Caco-2 (cell line): Measurements from ENCODE around the gene AOPEP. TPM values are rescaled to one million over a fixed set of nuclear protein-coding genes. Genes with fewer than 3 reads are reported as not detected.

Experiments
- BruUV-seq: library from RNA; stranded (reverse); fragments of 400-500 nt; replicated peaks from 2 replicates; lab custom pipeline; 2021; lab: Mats Ljungman, UMichigan
- CTCF ChIA-PET: fragments of 300-600 bp; sonication (Branson Sonifier 250); formaldehyde crosslinking; loops from one replicate; lab custom pipeline; 2022; ENCODE audit warnings: antibody characterized with exemption; lab: Charles Lee
- POLR2A ChIA-PET: fragments of 300-600 bp; sonication (Branson Sonifier 250); formaldehyde crosslinking; loops from one replicate; lab custom pipeline; 2022; ENCODE audit warnings: antibody characterized with exemption; lab: Charles Lee
- DNase-seq, 2 experiments: peaks; one replicate each; pipeline versions ENCODE4 v3.0.0 to v3.0.0-alpha.2; 2020 to 2022
- H3K27me3 ChIP-seq: replicated peaks from 2 replicates; pipeline ENCODE4 v1.6.0; 2011; ENCODE audit warnings: low read length; ENCODE audit not compliant: control insufficient read depth, insufficient read depth
- H3K36me3 ChIP-seq: 2 replicates; pipeline ENCODE4 v1.5.1; 2011; ENCODE audit warnings: low read length; ENCODE audit not compliant: control insufficient read depth, insufficient read depth
- H3K4me1 ChIP-seq: fragments of 250-450 bp; sonication (Bioruptor Pico); 2 replicates; pipeline ENCODE4 v1.5.1; 2020; ENCODE audit warnings: mild to moderate bottlenecking
- H3K4me3 ChIP-seq: 2 replicates; pipeline ENCODE4 v1.5.1; 2011; ENCODE audit warnings: low read depth, mild to moderate bottlenecking, control low read depth, low read length
- H3K9me3 ChIP-seq: fragments of 250-450 bp; sonication (Bioruptor Pico); 2 replicates; pipeline ENCODE4 v1.5.1; 2020; ENCODE audit warnings: mild to moderate bottlenecking, moderate library complexity
- H3K27ac Mint-ChIP-seq: one replicate; pipeline ENCODE4 v1.8.0; 2022; ENCODE audit warnings: mixed read lengths; ENCODE audit not compliant: unreplicated experiment
- H3K27me3 Mint-ChIP-seq: one replicate; pipeline ENCODE4 v1.8.0; 2022; ENCODE audit warnings: mixed read lengths; ENCODE audit not compliant: insufficient read depth, unreplicated experiment
- H3K36me3 Mint-ChIP-seq: one replicate; pipeline ENCODE4 v1.8.0; 2022; ENCODE audit warnings: mild to moderate bottlenecking, mixed read lengths; ENCODE audit not compliant: insufficient read depth, unreplicated experiment
- H3K4me1 Mint-ChIP-seq: one replicate; pipeline ENCODE4 v1.8.0; 2022; ENCODE audit warnings: low read depth, mixed read lengths; ENCODE audit not compliant: unreplicated experiment
- H3K4me3 Mint-ChIP-seq: one replicate; pipeline ENCODE4 v1.8.0; 2022; ENCODE audit warnings: mild to moderate bottlenecking, moderate library complexity, mixed read lengths; ENCODE audit not compliant: unreplicated experiment
- H3K9me3 Mint-ChIP-seq: one replicate; pipeline ENCODE4 v1.8.0; 2022; ENCODE audit warnings: mixed read lengths; ENCODE audit not compliant: unreplicated experiment
- intact Hi-C: fragments of 100-400 bp; cut with micrococcal nuclease; formaldehyde crosslinking; loops from one replicate; pipeline ENCODE4 v1.10.0; 2022; ENCODE audit not compliant: unreplicated experiment
- total RNA-seq: library from RNA; stranded (reverse); gene quantifications from 2 replicates; pipeline ENCODE4 v1.2.3, GENCODE V29; 2022
- TF ChIP-seq, protein P1 (sequence below), 2 experiments: fragments of 200-600 bp in 1 of 2; IDR thresholded peaks; 1 replicate in 1 of 2; 2 replicates in 1 of 2; pipeline versions ENCODE4 v1.5.1 to v1.8.0; 2011 to 2022; ENCODE audit warnings: antibody characterized with exemption in 1 of 2, control low read depth in 1 of 2, inconsistent platforms in 1 of 2, low read depth in 1 of 2, low read length in 1 of 2, mild to moderate bottlenecking in 1 of 2, moderate library complexity in 1 of 2; ENCODE audit not compliant: insufficient read depth in 1 of 2, severe bottlenecking in 1 of 2, unreplicated experiment in 1 of 2

The AOPEP gene
- total RNA-seq, 1 experiment from 2014 or later: 63.3 TPM

DNA sequence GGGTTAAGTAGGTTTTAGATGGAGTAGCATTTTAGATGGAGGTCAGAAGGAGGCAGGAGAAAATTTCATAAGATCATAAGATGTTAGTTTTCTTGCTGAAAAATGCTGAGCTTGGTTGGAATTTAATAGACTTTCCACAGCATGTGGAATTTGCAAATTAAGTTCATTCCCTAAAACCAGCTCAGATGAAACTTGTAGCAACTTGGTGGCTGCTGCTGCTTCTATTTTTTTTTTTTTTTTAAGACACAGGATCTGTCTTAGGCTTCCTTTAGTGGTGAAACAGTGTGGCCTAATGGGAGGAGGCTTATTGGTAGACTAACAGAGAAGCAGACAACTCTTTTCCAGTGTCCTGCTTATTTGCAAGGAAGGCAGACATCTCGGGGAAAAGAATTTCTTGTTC, 154.5 kb downstream of the AOPEP start:
- no peaks in the 10 kb centered on the region for H3K9me3 ChIP-seq
- H3K4me1 ChIP-seq: peaks cover 10% of the 10 kb centered on the region
- no peaks in the 10 kb centered on the region for H3K9me3 Mint-ChIP-seq
- TF ChIP-seq, protein P1, sequence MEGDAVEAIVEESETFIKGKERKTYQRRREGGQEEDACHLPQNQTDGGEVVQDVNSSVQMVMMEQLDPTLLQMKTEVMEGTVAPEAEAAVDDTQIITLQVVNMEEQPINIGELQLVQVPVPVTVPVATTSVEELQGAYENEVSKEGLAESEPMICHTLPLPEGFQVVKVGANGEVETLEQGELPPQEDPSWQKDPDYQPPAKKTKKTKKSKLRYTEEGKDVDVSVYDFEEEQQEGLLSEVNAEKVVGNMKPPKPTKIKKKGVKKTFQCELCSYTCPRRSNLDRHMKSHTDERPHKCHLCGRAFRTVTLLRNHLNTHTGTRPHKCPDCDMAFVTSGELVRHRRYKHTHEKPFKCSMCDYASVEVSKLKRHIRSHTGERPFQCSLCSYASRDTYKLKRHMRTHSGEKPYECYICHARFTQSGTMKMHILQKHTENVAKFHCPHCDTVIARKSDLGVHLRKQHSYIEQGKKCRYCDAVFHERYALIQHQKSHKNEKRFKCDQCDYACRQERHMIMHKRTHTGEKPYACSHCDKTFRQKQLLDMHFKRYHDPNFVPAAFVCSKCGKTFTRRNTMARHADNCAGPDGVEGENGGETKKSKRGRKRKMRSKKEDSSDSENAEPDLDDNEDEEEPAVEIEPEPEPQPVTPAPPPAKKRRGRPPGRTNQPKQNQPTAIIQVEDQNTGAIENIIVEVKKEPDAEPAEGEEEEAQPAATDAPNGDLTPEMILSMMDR (IDR thresholded peaks at IDR 0.05; ENCODE audit: insufficient read depth in 1 of 2, low read depth in 1 of 2, low read length in 1 of 2, severe bottlenecking in 1 of 2, unreplicated experiment in 1 of 2): no peak
- no peaks in the 10 kb centered on the region for H3K36me3 Mint-ChIP-seq
- no peak overlapping the region for H3K27ac Mint-ChIP-seq
- no peaks in the 10 kb centered on the region for H3K27me3 Mint-ChIP-seq
- ChIA-PET POLR2A (no interaction called here), CTCF (interaction anchor here (0.6 kb wide), 1 partner anchor 1727 kb away, joined by 3 read pairs; no protein-coding TSS in a partner anchor)
- no peaks in the 10 kb centered on the region for H3K27me3 ChIP-seq
- intact Hi-C loops: no loop called here
- no peak for DNase-seq
- H3K4me3 ChIP-seq: no peak overlapping the region
- H3K4me1 Mint-ChIP-seq: peaks cover 8% of the 10 kb centered on the region
- H3K4me3 Mint-ChIP-seq: no peak overlapping the region
- BruUV-seq: no TSS peak
- H3K36me3 ChIP-seq: no peaks in the 10 kb centered on the region

DNA sequence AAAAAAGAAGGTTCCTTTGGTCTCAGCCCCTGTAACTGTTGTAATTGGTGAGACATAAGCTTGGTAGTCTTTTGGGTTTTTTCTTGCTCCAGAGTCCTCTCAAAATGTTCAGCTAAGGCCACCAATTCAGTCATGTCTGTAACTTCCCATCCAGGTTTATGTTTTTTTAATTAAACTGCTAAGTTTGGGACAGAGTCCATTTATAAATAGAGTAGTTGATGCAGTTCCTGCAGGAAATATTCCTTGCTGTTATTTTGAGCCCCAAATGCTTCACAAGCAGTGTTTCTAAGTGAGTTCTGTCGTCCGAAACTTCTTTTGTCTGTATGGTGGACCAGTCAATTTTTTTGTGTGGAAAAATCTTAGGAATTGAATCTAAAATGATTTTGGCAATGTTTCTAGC, 155.0 kb downstream of the AOPEP start:
- no TSS peak for BruUV-seq
- no peaks in the 10 kb centered on the region for H3K9me3 ChIP-seq
- no peak for DNase-seq
- peaks cover 14% of the 10 kb centered on the region for H3K4me1 ChIP-seq
- Mint-ChIP-seq H3K9me3 (no peaks in the 10 kb centered on the region), H3K4me3 (no peak overlapping the region), H3K27ac (no peak overlapping the region), H3K36me3 (no peaks in the 10 kb centered on the region), H3K27me3 (no peaks in the 10 kb centered on the region), H3K4me1 (peaks cover 8% of the 10 kb centered on the region)
- TF ChIP-seq, protein P1 (IDR thresholded peaks at IDR 0.05; ENCODE audit: insufficient read depth in 1 of 2, low read depth in 1 of 2, low read length in 1 of 2, severe bottlenecking in 1 of 2, unreplicated experiment in 1 of 2): no peak
- intact Hi-C loops: no loop called here
- no peak overlapping the region for H3K4me3 ChIP-seq
- CTCF ChIA-PET: no interaction called here
- no peaks in the 10 kb centered on the region for H3K27me3 ChIP-seq
- H3K36me3 ChIP-seq: no peaks in the 10 kb centered on the region
- POLR2A ChIA-PET: no interaction called here

DNA sequence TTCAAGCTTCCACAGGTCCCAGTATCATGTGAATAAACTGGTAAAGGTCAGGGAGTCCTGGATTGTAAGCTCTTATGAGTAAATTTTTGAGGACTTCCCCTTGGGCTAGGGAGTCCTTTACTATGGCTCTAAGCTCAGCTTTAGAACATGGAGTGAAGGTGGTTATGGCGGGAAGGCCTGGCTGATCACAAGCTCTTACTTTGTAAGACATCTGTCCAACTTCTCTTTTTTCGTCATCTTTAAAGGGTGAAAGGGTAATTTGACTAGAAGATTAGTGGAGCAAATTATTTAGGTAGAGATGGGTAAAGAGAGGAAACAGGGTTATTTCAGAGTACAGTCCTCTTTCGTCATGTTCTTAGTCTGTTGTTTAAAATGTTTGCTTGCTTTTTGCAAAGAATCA, 155.4 kb downstream of the AOPEP start:
- Histone ChIP-seq H3K27me3 (no peaks in the 10 kb centered on the region), H3K36me3 (no peaks in the 10 kb centered on the region), H3K4me3 (no peak overlapping the region), H3K9me3 (no peaks in the 10 kb centered on the region), H3K4me1 (peaks cover 14% of the 10 kb centered on the region)
- Mint-ChIP-seq H3K4me1 (peaks cover 8% of the 10 kb centered on the region), H3K9me3 (no peaks in the 10 kb centered on the region), H3K27me3 (no peaks in the 10 kb centered on the region), H3K27ac (no peak overlapping the region), H3K4me3 (no peak overlapping the region), H3K36me3 (no peaks in the 10 kb centered on the region)
- POLR2A ChIA-PET: no interaction called here
- BruUV-seq: no TSS peak
- TF ChIP-seq, protein P1 (IDR thresholded peaks at IDR 0.05; ENCODE audit: insufficient read depth in 1 of 2, low read depth in 1 of 2, low read length in 1 of 2, severe bottlenecking in 1 of 2, unreplicated experiment in 1 of 2): no peak
- CTCF ChIA-PET: no interaction called here
- DNase-seq: no peak
- intact Hi-C loops: no loop called here
